Activated CD8-positive, alpha-beta memory T cell treated with anti-CD3 and anti-CD28 coated beads for 1 hour (primary cell): ENCODE measurements around the gene KCNQ4.
A peak's percentile ranks its signal among the peaks of the same experiment; 100 is the strongest.

Source experiments
- DNase-seq, 2 donors: peaks; one replicate each; pipeline ENCODE4 v3.0.0-alpha.2; 2020; ENCODE audit warnings: low read depth in 1 of 2; ENCODE audit errors: extremely low read depth in 1 of 2

Gene KCNQ4

GRCh38 chr1:40838980-40839942, 55.7 kb downstream of the KCNQ4 start:
- no peak for DNase-seq

GRCh38 chr1:40839943-40840335, 56.4 kb downstream of the KCNQ4 start:
- no peak for DNase-seq

GRCh38 chr1:40840526-40841323, 57.1 kb downstream of the KCNQ4 start:
- DNase-seq, result no peak

GRCh38 chr1:40841602-40842001, 58.0 kb downstream of the KCNQ4 start:
- DNase-seq, result no peak

- no peak for DNase-seq
Measured at GRCh38 chr1:40842207-40842606, 58.6 kb downstream of the KCNQ4 start.

GRCh38 chr1:40842691-40843090, 59.1 kb downstream of the KCNQ4 start:
- DNase-seq, result no peak

GRCh38 chr1:40844079-40844478, 60.5 kb downstream of the KCNQ4 start:
- no peak for DNase-seq

- DNase-seq, result no peak
Measured at GRCh38 chr1:40844887-40845878, 61.6 kb downstream of the KCNQ4 start.

GRCh38 chr1:40845895-40846294, 62.3 kb downstream of the KCNQ4 start:
- DNase-seq, result no peak

- no peak for DNase-seq
Measured at GRCh38 chr1:40847023-40847745, 63.6 kb downstream of the KCNQ4 start.

- DNase-seq, result no peak
Measured at GRCh38 chr1:40848530-40849189, 65.1 kb downstream of the KCNQ4 start.

GRCh38 chr1:40849801-40850592, 66.4 kb downstream of the KCNQ4 start:
- peak; percentile 34 to 68 for DNase-seq

- no peak for DNase-seq
Measured at GRCh38 chr1:40851643-40852042, 68.1 kb downstream of the KCNQ4 start.

- no peak for DNase-seq
Measured at GRCh38 chr1:40853113-40853884, 69.7 kb downstream of the KCNQ4 start.

- DNase-seq, result no peak
Measured at GRCh38 chr1:40853885-40854170, 70.2 kb downstream of the KCNQ4 start.

GRCh38 chr1:40855513-40855912, 71.9 kb downstream of the KCNQ4 start:
- DNase-seq, result no peak

- no peak for DNase-seq
Measured at GRCh38 chr1:40856116-40856515, 72.5 kb downstream of the KCNQ4 start.

- DNase-seq, result no peak
Measured at GRCh38 chr1:40856656-40857302, 73.2 kb downstream of the KCNQ4 start.
